Ovary (tissue), 9 donors: Measurements from ENCODE around the gene SLC6A6. TPM values are rescaled to one million over a fixed set of nuclear protein-coding genes. Genes with fewer than 3 reads are reported as not detected.

Source experiments
- DNase-seq, 5 donors: peaks; one replicate each; pipeline ENCODE4 v3.0.0-alpha.2; 2019 to 2020
- H3K27ac ChIP-seq, 2 donors: fragments of 200-600 bp; one replicate each; pipeline versions ENCODE4 v1.5.1 to v1.8.0; 2019 to 2022
- H3K27me3 ChIP-seq: fragments of 200-600 bp; one replicate; pipeline ENCODE4 v1.8.0; 2022
- H3K36me3 ChIP-seq: fragments of 200-600 bp; sonication (generic); one replicate; pipeline ENCODE4 v1.5.1; 2019
- H3K4me1 ChIP-seq: one replicate; pipeline ENCODE4 v1.8.1; 2013; ENCODE audit warnings: mild to moderate bottlenecking, moderate library complexity; ENCODE audit not compliant: insufficient read depth
- H3K4me3 ChIP-seq: fragments of 200-600 bp; sonication (generic); one replicate; pipeline ENCODE4 v1.5.1; 2017
- H3K9me3 ChIP-seq, 2 donors: fragments of 200-600 bp in 1 of 2; sonication (generic) in 1 of 2; one replicate each; pipeline versions ENCODE4 v1.5.1 to v1.8.1; 2013 to 2019; ENCODE audit warnings: mild to moderate bottlenecking in 1 of 2, moderate library complexity in 1 of 2
- CTCF ChIP-seq, 3 donors: fragments of 450-650 bp in 2 of 3; fragments of 200-600 bp in 1 of 3; IDR thresholded peaks; one replicate each; pipeline versions ENCODE4 v1.5.1 to v1.8.0; 2016 to 2022; ENCODE audit warnings: antibody characterized with exemption in 3 of 3, mild to moderate bottlenecking in 1 of 3
- EP300 ChIP-seq: sonication (generic); formaldehyde crosslinking; IDR thresholded peaks from one replicate; pipeline ENCODE4 v1.6.1; 2017; ENCODE audit warnings: antibody characterized with exemption
- POLR2A ChIP-seq: fragments of 450-650 bp; IDR thresholded peaks from one replicate; pipeline ENCODE4 v1.6.1; 2017; ENCODE audit warnings: antibody characterized with exemption, mild to moderate bottlenecking, moderate library complexity
- WGBS, 3 donors: extraction: QIAGEN DNeasy Blood & Tissue Kit in 1 of 3; methylation state at CpG; one replicate each; pipeline versions ENCODE4 v1.1.5 to v1.1.7; 2013 to 2017; 5-methylcytosine and 5-hydroxymethylcytosine counted together
- intact Hi-C, 4 donors: fragments of 100-400 bp; cut with DNase I; formaldehyde crosslinking; loops; one replicate each; pipeline versions ENCODE4 v1.11.0 to v1.15.1; 2022 to 2023
- polyA plus RNA-seq, 2 donors: library from polyadenylated mRNA; stranded (reverse); fragments of 200-250 nt in 1 of 2; fragments of 350-450 nt in 1 of 2; fragmentation: Illumina TruSeq in 1 of 2; extraction: RNeasy Lipid Tissue Mini Kit (QIAGEN cat#74804) in 1 of 2; gene quantifications; one replicate each; pipeline ENCODE4 v1.2.3, GENCODE V29; 2013 to 2014
- total RNA-seq, 7 donors: library from RNA; depleted of rRNA in 2 of 7; stranded (reverse); fragments of >200 nt in 2 of 7; fragmentation: NEBNext Ultra II Directional in 3 of 7; extraction: Animal tissue kit (Norgen Biotek cat#: 25700) in 3 of 7; gene quantifications; one replicate each; pipeline versions ENCODE4 v1.1.0 to v1.2.4, GENCODE V29; 2016 to 2023
- donor health status: DM: no; HTN: no; CAD: no; lungs with moderate emphysema.
- donor health status: DM: no; HTN: no; CAD: no.
- donor health status: Bipolar disorder and iron deficiency.
- donor health status: DM: yes; HTN: yes; CAD: no.
- donor health status: DM: no; HTN: no; CAD: no.
- donor health status: DM: yes; HTN: yes; CAD: no.

SLC6A6 gene
- total and polyA plus RNA-seq, 9 donors: 32.5 to 141 (median 80.5) TPM

GRCh38 chr3:14392803-14393319, 9.5 kb upstream of the SLC6A6 start:
- Histone ChIP-seq H3K4me1 (peaks cover 16% of the 10 kb centered on the region), H3K27ac (peak overlapping the region in 1 of 2 donors; percentile 32), H3K4me3 (no peak overlapping the region), H3K9me3 (no peaks in the 10 kb centered on the region), H3K27me3 (no peaks in the 10 kb centered on the region), H3K36me3 (no peaks in the 10 kb centered on the region)
- intact Hi-C loops: loop anchor here in 1 of 4 donors (10.0 kb wide), 1 partner anchor 98 kb away; no protein-coding TSS in a partner anchor
- no peak for DNase-seq
- 85 to 92% (median 90%) methylated on average over 7 of the region's 7 CpGs for WGBS, 3 donors
- TF ChIP-seq EP300: no peak
- no peak for TF ChIP-seq POLR2A
- no peak for TF ChIP-seq CTCF (IDR thresholded peaks at IDR 0.05)

- H3K27ac ChIP-seq: peak overlapping the region in 1 of 2 donors; percentile 32
- peak in 4 of 5 donors; percentile 49 to 72 (median 54) for DNase-seq
- no peaks in the 10 kb centered on the region for H3K27me3 ChIP-seq
- TF ChIP-seq POLR2A (no peak), EP300 (no peak), CTCF (IDR thresholded peaks at IDR 0.05) (no peak)
- no peak overlapping the region for H3K4me3 ChIP-seq
- no peaks in the 10 kb centered on the region for H3K9me3 ChIP-seq
- peaks cover 16% of the 10 kb centered on the region for H3K4me1 ChIP-seq
- intact Hi-C loops: loop anchor here in 1 of 4 donors (10.0 kb wide), 1 partner anchor 99 kb away; no protein-coding TSS in a partner anchor
- 17 to 36% (median 20%) methylated on average over 9 of the region's 9 CpGs for WGBS, 3 donors
- no peaks in the 10 kb centered on the region for H3K36me3 ChIP-seq
These were observed 8.8 kb upstream of the SLC6A6 start for GRCh38 chr3:14393440-14394106.

DNA sequence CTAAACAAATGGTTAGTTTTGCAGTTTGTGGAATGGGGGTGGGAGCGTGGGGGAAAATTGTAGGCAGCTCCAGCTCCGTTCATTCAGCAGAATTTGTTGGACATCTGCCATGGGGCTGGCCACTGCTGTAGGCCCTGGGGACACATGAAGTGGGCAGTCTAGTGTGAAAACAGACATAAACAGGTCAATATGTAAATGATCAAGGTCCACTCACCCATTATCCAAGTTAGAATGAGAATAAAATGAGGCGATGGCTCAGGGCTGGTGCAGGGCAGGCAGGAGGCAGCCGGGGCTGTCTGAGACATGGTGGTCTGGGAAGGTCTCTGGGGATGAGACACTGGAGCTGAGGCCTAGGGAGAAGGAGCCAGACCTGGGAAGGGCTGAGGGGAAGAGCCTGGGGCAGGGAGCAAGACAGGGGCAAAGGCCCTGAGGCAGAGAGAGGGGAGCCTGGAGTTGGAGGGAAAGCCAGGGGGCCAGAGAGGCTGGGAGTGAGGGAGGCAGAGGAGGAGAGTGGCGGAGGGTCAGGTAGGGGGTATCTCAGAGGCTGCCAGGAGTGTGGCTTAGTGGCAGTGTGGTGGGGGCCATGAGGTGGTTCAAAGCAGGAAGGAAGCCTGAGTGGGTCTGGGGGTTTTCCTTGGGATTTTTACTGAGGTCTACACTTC, 6.2 kb upstream of the SLC6A6 start:
- H3K27ac ChIP-seq: no peak overlapping the region
- no peaks in the 10 kb centered on the region for H3K9me3 ChIP-seq
- intact Hi-C loops: loop anchor here in 1 of 4 donors (10.0 kb wide), 1 partner anchor 101 kb away; no protein-coding TSS in a partner anchor
- TF ChIP-seq POLR2A: no peak
- WGBS, 3 donors: 80 to 85% (median 83%) methylated on average over 5 of the region's 5 CpGs
- H3K27me3 ChIP-seq: no peaks in the 10 kb centered on the region
- H3K36me3 ChIP-seq: no peaks in the 10 kb centered on the region
- DNase-seq: no peak
- no peak overlapping the region for H3K4me3 ChIP-seq
- peaks cover 13% of the 10 kb centered on the region for H3K4me1 ChIP-seq

- no peak for DNase-seq
- intact Hi-C loops: loop anchor here in 1 of 4 donors (10.0 kb wide), 1 partner anchor 102 kb away; no protein-coding TSS in a partner anchor
- WGBS, 3 donors: 64 to 74% (median 65%) methylated on average over 4 of the region's 4 CpGs
- Histone ChIP-seq H3K9me3 (no peaks in the 10 kb centered on the region), H3K36me3 (no peaks in the 10 kb centered on the region), H3K4me3 (no peak overlapping the region), H3K27me3 (no peaks in the 10 kb centered on the region), H3K4me1 (peaks cover 9% of the 10 kb centered on the region), H3K27ac (no peak overlapping the region)
- TF ChIP-seq CTCF (IDR thresholded peaks at IDR 0.05) (no peak), EP300 (no peak), POLR2A (no peak)
These were observed 5.4 kb upstream of the SLC6A6 start for GRCh38 chr3:14397046-14397445.
